Sciatic nerve (tissue), 2 donors: ENCODE data around the gene BTF3L4. TPM values are rescaled to one million over a fixed set of nuclear protein-coding genes. Genes with fewer than 3 reads are reported as not detected.
A peak's percentile ranks its signal among the peaks of the same experiment; 100 is the strongest.
"Not testable (repeated sequence)": the region's sequence is repeated elsewhere in the genome, so short reads cannot be mapped to it uniquely, and the experiment has no call there.

Experiments
- ATAC-seq: fragments of 200-7000 bp; cut with Tn5 transposase; one replicate; pipeline ENCODE4 v1.9.1; 2020; ENCODE audit warnings: mild to moderate bottlenecking, moderate library complexity
- DNase-seq: peaks from one replicate; pipeline ENCODE4 v3.0.0-alpha.2; 2020; ENCODE audit warnings: low spot score
- intact Hi-C: fragments of 100-400 bp; cut with DNase I; formaldehyde crosslinking; loops from one replicate; pipeline ENCODE4 v1.14.2; 2022
- total RNA-seq: library from RNA; stranded (reverse); fragmentation: NEBNext Ultra II Directional; extraction: Animal tissue kit (Norgen Biotek cat#: 25700); gene quantifications from one replicate; pipeline ENCODE4 v1.2.1, GENCODE V29; 2021
- donor health status: DM: no; HTN: no; CAD: no.
- donor health status: DM: no; HTN: no; CAD: no.

BTF3L4 gene
- 35.0 TPM for total RNA-seq

DNA sequence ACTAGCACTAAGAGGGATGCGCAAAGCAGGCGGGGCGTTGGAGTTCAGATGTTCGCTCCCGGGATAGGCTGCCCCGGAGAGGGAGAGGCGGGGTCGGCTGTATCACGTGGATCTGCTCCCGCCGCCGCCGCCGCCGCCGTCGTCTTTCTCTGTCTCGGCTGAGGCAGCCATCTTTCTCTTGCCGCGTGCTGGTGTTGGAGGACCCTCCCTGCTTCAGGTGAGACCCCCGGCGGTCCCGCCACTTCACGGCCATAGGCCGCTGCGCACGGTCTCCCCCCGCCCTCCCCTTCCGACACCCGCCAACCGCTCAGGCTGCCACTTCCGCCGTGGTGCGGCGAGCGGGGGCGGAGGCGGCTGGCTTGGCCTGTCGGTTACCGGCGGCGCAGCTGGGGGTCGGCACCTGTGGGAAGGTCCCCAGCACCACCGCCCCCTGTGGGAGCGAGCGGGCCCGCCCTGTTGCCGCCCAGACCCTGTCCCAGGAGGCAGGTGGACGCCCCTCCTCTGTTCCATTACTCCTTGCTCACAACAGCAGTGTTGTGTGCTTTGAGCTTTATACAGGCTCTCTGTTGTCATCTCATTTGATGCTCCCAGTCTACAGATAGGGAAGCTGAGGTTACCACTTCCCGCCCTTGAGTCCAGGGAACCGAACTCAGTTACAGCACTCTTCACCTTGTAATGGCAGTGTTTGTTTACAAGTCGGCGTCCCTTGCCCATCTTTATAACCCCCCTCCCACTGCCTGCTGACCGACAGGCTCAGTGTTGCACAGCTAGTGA is at the start of gene BTF3L4:
Gene BTF3L4, plus strand, starts transcription at position 133 of the 774 bp plus-strand sequence. CDS start 3,553 bp downstream, outside the sequence.
- intact Hi-C loops: no loop called here

DNA sequence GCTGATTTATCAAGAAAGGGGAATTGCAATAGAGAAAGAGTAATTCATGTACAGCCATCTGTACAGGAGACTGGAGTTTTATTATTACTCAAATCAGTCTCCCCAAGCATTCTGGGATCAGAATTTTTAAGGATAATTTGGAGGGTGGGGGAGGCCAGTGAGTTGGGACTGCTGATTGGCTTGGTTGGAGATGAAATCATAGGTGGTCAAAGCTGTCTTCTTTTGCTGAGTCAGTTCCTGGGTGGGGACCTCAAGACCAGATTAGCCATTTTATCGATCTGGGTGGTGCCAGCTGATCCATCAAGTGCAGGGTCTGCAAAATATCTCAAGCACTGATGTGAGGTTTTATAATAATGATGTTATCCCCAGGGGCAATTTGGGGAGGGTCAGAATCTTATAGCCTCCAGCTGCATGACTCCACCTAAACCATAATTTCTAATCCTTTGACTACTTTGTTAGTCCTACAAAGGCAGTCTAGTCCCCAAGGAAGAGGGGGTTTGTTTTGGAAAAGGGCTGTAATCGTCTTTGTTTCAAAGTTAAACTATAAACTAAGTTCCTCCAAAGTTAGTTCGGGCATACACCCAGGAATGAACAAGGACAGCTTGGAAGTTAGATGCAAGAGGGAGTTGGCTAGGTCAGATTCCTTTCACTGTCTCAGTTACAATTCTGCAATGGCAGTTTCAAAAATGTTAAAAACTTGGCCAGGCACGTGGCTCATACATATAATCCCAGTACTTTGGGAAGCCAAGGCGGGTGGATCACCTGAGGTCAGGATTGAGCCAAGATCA is 48.7 kb upstream of the BTF3L4 start:
- intact Hi-C loops: no loop called here
- no peak for DNase-seq
- no peak for ATAC-seq

More for the DNA sequence above, at the start of gene BTF3L4:
- ATAC-seq (peak; percentile 98), DNase-seq (peak; percentile 95)

DNA sequence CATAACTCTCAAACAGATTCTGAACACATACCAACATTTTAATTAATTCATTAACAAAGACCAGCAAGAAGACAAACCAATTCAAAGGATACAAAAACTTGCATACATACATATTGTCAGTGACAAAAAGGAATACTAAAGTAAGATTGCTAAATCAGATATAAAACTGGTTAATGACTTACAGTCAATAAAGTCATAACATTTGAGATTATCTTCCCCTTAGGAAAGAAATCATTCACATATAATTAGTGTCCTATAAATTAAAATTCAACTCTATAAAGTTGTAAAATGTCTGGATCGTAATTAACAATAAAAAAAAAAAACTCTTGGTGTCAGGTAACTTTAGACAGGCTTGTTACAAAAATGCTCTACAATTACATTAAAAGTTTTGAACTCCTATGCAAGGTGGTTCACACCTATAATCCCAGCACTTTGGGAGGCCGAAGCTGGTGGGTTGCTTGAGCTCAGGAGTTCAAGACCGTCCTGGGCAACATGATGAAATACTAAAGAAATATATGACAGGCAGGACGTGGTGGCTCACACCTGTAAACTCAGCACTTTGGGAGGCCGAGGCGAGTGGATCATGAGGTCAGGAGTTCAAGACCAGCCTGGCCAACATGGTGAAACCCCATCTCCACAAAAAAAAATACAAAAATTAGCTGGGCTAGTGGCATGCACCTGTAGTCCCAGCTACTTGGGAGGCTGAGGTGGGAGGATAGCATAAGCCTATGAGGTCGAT is 47.9 kb upstream of the BTF3L4 start:
- DNase-seq (no peak), ATAC-seq (no peak)
- intact Hi-C loops: no loop called here

DNA sequence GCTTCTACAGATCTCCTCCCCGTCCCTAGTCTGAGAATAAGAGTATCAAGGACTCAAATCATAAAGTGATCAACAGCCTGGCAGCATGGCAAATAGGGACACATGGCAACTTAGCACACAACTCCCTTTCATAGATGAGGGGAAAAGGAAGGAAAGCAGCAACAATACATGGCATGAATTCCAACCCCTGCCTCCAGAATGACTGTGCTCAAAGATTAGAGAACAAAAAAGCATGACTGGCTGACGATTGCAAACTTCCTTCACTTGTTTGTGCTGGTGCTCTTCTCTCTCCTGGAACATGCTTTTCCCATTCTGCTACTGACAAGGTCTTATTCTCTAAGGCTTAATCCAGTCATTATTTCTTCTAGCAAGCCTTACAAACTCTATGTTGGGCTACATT is 34.0 kb upstream of the BTF3L4 start:
- ATAC-seq (no peak), DNase-seq (no peak)
- intact Hi-C loops: no loop called here

DNA sequence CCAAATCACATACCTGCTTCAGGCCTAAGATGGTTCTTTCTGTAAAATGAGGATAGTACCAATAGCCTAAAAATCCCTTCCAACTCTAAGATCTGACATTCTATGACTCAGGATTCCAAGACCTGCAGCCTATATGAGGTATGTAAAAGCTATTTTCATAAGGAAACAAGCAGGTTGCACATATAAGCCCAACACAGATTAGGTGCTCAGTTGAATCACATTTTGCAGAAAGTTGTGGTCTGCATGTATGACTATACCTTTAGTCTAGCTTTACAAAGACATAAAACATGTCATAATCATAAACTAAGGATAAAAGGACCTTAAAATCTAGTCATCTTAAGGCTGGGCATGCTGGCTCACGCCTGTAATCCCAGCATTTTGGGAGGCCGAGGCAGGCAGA is 29.8 kb upstream of the BTF3L4 start:
- intact Hi-C loops: no loop called here
- no peak for DNase-seq
- no peak for ATAC-seq

DNA sequence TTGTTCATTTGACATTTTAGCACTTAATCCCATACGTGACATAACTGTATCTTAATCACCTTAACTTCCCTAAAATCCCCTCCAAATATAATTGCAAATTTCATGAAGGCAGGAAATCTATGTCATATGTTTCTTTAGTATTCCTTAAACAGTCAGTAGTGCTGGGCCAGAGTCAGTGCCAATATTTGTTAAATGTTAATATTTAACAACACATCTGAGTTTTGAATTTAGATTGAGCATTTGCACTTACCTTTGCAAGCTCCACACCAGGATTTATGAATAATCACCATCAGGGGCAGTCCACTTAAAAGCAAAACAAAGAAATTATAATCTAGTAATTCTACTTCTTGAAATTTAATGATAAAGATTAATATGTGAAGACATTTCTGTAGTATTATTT is 27.8 kb upstream of the BTF3L4 start:
- intact Hi-C loops: no loop called here
- ATAC-seq: no peak
- no peak for DNase-seq

DNA sequence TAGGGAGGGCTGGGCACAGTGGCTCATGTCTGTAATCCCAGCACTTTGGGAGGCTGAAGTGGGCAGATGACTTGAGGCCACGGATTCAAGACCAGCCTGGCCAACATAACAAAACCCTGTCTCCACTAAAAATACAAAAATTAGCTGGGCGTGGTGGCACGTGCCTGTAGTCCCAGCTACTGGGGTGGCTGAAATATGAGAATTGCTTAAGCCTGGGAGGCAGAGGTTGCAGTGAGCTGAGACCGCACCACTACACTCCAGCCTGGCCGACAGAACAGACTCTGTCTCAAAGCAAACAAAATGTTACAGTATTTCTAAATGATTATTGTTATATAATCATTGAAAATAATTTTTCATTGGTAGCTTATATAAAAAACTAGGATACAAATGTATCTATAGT is 27.3 kb upstream of the BTF3L4 start:
- ATAC-seq, intact Hi-C loops, DNase-seq: not testable (repeated sequence)

DNA sequence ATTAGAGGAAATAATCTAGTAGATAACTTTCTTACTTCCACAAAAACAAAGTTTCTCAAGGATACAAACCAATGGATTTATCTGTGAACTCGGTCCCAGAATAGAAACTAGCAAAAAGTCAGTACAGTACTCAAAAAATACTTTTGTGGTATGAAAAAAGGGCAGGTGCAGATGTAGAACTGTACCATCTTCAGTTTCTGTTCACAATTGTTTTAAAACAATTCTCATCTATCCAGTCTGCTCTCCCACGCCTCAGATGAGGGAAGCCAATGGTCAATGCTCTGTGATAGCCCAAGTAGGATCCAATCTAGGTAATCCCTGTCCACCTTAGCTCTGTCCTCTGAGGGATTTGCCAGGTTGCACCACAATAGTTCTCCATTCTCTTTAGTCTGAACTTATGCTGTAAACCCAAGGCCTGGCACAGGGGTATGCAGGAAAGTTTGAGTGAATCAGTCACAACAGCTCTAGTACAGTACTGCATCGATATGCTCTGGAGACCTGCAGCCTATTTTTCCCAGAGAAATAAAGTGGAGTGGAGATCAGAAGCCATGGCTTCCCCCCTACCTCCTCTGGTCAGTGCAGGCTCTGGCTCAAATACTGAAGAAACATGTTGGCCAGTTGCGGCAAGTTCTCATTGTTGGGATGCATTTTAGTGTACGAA is 23.8 kb upstream of the BTF3L4 start:
- no peak for DNase-seq
- intact Hi-C loops: no loop called here
- ATAC-seq: no peak

DNA sequence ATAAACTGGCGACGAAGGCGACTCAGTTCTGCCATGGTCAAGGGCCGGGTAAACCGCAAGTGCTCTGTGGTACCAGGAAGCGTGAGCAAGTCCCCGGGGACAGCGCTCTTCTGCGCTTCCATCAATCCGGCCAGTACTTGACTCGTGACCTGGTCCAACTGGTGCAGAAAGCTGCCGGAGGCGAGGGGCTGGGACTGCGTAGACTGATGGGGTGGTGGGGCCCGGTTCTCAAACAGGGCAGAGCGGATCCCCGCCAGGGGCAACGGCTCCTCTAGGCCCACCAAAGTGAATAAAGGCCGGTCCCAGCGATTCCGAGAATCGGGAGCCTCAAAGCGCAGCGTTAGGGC is 23.3 kb upstream of the BTF3L4 start:
- peak; percentile 62 for DNase-seq
- peak; percentile 61 for ATAC-seq
- intact Hi-C loops: no loop called here

DNA sequence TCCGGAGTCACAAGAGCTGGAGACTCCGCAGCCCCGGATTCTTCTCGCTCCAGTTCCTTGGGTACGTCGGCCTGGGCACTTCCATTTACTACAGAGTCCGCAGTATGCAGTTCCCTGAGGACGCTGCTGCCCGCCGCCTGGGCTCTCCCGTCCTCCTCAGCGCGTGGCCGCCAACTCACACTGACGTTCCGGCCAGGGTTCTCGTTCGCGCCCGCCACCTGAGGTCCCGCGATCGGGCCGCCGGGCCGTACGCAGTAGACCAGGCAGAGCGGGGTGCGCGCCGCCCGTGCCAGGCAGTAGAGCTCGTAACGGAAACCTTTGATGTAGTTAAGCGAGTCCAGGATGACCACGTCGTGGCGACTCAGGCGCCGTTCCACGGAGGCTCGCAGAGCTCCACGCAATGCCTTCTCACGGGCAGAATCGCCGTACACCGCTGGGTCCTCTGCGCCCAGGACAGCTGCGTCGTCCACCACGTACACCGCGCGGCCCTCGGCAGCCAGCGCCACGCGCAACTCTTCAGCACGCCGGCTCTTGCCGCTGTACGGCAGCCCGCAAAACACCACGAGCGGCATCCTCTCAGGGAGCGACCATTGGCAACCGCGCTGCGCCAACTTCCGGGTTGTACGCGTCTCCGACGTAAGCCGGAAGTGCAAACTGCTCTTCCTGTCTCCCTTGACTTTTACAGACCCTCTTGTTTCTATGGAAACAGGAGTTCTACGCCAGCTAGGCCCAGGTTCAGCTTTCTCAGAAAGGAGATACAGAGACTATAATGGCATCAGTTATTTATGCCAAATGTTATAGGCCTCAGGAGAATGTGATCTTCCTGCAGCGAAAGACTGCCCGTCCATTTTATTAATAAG is 22.7 kb upstream of the BTF3L4 start, which contains the start of gene KTI12:
Gene KTI12, minus strand, starts transcription at position 621 of the 860 bp plus-strand sequence. Its CDS starts 49 bp downstream, at position 572.
- ATAC-seq (peak; percentile 97), DNase-seq (peak; percentile 90)
- intact Hi-C loops: no loop called here

DNA sequence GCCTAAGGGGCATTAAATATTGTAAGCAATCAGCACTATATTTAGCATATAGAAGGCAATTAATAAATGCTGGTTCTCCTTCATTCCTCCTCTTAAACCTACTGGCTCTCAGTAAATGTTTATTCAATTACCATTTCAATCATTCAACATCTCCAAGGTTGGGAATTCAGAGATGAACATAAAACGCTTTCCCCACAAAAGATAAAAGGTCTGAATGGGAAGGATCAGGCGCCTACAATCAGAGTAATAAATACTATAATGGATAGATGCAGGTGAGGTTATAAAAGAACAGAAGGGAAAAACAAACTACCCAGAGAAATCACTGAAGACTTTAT is 22.1 kb upstream of the BTF3L4 start:
- ATAC-seq (no peak), DNase-seq (no peak)
- intact Hi-C loops: no loop called here

DNA sequence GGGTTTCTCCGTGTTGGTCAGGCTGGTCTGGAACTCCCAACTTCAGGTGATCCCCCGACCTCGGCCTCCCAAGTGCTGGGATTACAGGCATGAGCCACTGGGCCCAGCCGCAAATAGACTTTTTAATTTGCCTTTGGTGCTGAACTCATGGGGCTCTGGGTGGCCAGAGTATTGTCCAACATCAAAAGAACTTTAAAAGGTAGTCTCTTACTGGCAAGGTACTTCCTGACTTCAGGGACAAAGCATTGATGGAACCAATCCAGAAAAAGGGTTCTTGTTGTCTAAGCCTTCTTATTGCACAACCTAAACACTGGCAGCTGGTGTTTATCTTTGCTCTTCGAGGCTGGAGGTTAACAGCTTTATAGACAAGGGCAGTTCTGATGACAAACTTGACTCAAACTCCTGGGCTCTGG is 18.7 kb upstream of the BTF3L4 start:
- intact Hi-C loops: no loop called here
- ATAC-seq: no peak
- no peak for DNase-seq

DNA sequence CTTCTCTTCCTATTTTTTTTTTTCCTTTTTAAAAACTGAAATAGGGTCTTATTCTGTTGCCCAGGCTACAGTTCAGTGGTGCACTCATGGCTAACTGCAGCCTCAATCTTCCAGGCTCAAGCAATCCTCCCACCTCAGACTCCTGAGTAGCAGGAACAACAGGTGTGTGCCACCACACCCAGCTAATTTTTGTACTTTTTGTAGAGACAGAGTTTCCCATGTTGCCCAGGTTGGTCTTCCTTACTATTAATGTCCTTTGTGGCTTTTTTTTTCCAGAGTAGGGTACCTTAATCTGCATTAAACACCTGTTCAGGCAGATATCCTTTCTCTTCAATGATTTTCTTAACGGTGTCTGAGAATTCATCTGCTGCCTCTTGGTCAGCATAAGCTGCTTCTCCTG is 18.2 kb upstream of the BTF3L4 start:
- DNase-seq (no peak), ATAC-seq (no peak)
- intact Hi-C loops: no loop called here

DNA sequence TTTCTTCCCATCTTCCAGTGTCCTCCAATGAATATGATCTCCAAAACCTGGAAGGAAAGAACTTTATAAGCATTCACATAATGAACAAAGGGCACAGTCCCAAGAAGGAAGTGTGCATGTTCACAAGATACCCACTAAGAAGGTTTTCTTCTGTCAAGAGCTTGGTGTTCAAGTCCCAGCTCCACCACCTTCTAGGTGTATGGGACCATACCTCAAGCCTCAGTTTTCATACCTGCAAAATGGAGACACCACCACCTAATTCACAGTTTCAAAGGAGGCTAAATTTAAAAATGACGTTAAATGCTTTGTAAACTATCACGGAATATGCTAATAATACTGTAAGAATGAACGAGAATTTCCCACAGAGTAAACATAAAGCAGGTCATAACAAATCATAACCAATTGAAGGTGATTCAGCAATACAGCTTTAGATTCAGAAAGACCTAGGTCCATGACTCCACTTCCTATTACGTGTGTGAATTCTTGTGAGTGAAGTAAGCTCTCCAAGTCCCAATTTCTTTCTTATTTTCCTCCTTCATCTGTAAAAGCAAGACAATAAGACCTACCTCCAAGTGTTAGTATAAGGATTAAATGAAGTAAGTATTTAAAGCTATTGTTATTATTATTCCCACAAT is 14.4 kb upstream of the BTF3L4 start:
- no peak for ATAC-seq
- no peak for DNase-seq
- intact Hi-C loops: no loop called here

DNA sequence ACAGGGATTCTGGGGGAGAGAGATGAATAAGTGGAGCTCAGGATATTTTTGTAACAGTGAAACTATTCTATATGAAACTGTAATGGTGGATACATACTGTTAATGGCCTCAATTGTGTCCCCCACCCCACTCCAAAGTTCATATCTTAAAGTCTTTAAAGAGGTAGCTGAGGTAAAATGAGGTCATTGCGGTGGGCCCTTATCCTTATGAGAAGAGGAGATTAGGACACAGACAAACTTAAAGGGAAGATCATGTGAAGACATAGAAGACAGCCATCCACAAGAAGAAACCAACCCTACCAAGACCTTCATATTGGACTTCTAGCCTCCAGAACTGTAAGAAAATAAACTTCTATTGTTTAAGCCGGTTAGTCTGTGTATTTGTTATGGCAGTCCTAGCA is 10.9 kb upstream of the BTF3L4 start:
- ATAC-seq (no peak), DNase-seq (no peak)
- intact Hi-C loops: no loop called here

DNA sequence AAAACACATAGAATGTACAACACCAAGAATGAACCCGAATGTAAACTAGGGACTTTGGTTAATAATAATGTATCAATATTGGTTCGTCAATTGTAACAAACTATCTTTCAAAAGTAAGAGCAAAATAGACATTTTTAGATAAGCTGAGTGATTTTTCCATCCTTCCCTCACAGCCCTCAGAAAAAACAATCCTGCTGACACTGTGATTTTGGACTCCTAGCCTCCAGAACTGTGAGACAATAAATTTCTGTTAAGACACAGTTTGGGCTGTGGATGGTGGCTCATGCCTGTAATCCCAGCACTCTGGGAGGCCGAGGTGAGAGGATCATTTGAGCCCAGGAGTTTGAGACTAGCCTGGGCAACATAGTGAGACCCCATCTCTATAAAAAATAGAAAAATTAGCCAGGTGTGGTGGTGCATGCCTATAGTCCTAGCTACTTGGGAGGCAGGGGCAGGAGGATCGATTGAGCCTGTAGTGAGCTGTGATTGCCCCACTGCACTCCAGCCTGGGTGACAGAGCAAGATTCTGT is 10.4 kb upstream of the BTF3L4 start:
- ATAC-seq, intact Hi-C loops, DNase-seq: not testable (repeated sequence)

DNA sequence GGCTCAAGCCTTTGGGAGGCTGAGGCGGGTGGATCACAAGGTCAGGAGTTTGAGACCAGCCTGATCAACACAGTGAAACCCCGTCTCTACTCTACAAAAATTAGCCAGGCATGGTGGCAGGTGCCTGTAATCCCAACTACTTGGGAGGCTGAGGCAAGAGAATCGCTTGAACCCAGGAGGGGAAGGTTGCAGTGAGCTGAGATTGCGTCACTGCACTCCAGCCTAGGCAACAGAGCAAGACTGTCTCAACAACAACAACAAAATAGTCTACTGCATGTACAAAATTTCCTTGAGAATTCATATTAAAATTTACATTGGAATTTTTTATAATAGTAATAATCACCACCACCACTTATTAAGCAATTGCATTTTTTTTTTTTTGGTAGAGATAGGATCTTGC is 6.8 kb upstream of the BTF3L4 start:
- ATAC-seq, DNase-seq, intact Hi-C loops: not testable (repeated sequence)

DNA sequence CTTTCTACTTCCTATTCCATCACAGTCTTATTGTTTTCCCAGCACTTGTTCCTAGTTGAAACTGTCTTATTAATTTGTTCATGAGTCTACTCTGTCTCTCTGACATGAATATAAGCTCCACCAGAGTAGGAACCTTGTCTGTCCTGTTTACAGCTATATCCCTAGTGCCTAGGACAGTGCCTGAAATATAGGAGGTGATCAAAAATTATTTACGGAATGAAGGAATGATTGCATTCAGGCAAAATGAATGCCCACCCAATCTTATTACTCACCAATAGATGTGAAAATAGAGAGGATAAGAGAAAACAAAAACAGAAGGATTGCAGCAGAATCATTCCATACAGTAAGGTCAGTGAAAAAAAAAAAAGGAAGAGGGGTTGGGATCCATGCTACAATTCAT is 2.2 kb upstream of the BTF3L4 start:
- ATAC-seq (no peak), DNase-seq (no peak)
- intact Hi-C loops: no loop called here
